ENCODE measurements around the gene TBC1D3K.
A peak's percentile ranks its signal among the peaks of the same experiment; 100 is the strongest.
"Not testable (repeated sequence)": the region's sequence is repeated elsewhere in the genome, so short reads cannot be mapped to it uniquely, and the experiment has no call there.

TBC1D3K gene

DNA sequence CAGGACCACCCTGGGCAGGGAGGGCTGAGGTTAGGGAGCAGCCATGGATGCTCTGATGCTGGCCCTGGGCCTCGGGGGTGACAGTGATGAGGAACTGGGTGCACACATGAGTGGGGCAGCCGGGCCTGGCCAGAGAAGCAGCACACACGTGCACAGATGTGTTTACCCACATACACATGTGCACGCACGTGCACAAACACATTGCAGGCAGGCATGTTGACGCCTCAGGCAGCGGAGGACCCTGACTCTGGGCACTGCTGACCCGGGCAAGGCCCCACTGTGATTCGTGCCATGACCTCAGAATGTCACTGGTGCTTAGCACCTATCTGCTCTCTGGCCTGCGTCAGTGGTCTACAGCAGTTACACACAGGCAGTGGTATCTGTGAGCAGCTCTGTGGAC lies at the start of gene TBC1D3K:
Gene TBC1D3K, plus strand, starts transcription at position 301 of the 400 bp plus-strand sequence. CDS start 1,585 bp downstream, outside the sequence.
- not testable (repeated sequence) for DNase-seq

DNA sequence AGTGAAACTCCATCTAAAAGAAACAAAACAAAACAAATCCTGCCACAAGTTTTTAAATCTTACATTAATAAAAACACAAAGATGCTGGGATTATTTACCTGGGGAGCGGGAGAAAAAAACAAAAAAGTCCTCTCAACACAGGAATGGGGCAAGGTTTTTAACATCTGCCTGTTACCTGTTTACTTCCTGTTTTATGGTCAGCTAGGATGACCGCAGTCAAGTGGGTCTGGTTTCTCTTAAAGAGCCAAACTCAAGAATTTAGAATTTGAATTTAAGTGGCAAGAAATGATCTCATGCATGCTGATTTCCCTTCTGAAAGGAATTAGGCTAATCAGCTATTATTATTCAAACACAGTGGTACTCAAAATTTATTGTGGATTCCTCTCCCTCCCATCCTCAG lies 39.7 kb upstream of the TBC1D3K start:
- DNase-seq, result peak; percentile 60

DNA sequence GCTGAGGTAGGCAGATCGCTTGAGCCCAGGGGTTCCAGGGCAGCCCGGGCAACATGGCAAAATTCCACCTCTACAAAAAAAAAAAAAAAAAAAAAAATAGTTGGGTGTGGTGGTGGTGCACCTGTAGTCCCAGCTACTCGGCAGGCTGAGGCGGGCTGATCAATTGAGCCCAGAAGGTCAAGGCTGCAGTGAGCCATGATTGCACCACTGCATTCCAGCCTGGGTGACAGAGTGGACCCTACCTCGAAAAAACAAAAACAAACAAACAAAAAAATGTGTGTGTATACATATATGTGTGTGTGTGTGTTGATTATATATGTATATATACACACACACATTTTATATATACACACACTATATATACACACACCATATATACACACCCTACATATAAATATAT lies 39.1 kb upstream of the TBC1D3K start:
- DNase-seq, result peak; percentile 43

DNA sequence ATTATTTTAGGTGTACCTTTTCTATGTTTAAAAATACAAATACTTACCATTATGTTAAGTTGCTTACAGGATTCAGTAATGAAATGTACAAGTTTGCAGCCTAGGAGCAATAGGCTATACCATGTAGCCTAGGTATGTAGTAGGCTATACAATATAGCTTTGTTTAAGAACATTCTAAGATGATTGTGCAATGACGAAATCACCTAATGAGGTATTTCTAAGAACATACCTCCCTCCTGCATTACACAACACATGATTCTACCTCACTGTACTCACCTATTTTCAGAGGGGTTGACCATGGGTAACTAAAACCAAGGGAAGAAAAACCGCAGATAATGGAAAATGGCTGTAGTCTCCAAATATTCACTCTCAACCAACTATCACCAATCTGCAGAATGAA lies 35.3 kb upstream of the TBC1D3K start:
- DNase-seq, result no peak

DNA sequence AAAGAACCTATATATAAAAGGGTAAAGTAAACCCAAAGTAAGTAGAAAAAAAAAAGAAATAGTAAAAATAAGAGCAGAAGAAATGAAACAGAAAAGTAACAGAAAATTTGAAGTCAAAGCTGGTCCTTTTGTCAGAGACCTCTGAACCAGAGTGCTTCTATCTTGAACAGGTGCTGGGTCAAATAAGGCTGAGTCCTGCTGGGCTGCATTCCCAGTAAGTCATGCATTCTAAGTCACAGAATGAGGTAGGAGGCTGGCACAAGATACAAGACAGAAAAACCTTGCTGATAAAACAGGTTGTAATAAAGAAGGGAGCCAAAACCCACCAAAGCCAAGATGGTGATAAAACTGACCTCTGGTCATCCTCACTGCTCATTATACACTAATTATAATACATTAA lies 27.3 kb upstream of the TBC1D3K start:
- DNase-seq, result not testable (repeated sequence)

Measured in RPMI8226 (cell line).